ENCODE results near the gene SLIT3.

SLIT3 gene

GRCh38 chr5:169074839-169075238 lies 226.1 kb downstream of the SLIT3 start:
- TF ChIP-seq PKNOX1 (IDR thresholded peaks at IDR 0.05): peak; percentile 39
- no peak for TF ChIP-seq TARDBP (IDR thresholded peaks at IDR 0.05)
- POLR2A ChIA-PET: no interaction called here
- no peak for DNase-seq (ENCODE audit: extremely low spot score)
- CTCF ChIA-PET: no interaction called here

GRCh38 chr5:169072233-169072632 lies 228.7 kb downstream of the SLIT3 start:
- CTCF ChIA-PET: no interaction called here
- POLR2A ChIA-PET: no interaction called here
- DNase-seq (ENCODE audit: extremely low spot score): no peak
- TF ChIP-seq FOXM1 (IDR thresholded peaks at IDR 0.05; ENCODE audit: borderline replicate concordance): no peak
- TF ChIP-seq ARNT (IDR thresholded peaks at IDR 0.05): no peak
- no peak for TF ChIP-seq SP1 (IDR thresholded peaks at IDR 0.05)
- TF ChIP-seq ZNF384 (IDR thresholded peaks at IDR 0.05): no peak
- TF ChIP-seq TARDBP (IDR thresholded peaks at IDR 0.05): no peak
- TF ChIP-seq NFRKB (IDR thresholded peaks at IDR 0.05): no peak
- TF ChIP-seq PKNOX1 (IDR thresholded peaks at IDR 0.05): no peak
- no peak for TF ChIP-seq SUZ12 (IDR thresholded peaks at IDR 0.05)
- no peak for TF ChIP-seq LEF1 (IDR thresholded peaks at IDR 0.05; ENCODE audit: borderline replicate concordance)
- TF ChIP-seq FOXA1 (IDR thresholded peaks at IDR 0.05): no peak
- no peak for TF ChIP-seq HDGF (IDR thresholded peaks at IDR 0.05; ENCODE audit: borderline replicate concordance)
- TF ChIP-seq FOXK2 (IDR thresholded peaks at IDR 0.05): no peak
- TF ChIP-seq ELF4 (IDR thresholded peaks at IDR 0.05): no peak
- no peak for TF ChIP-seq L3MBTL2 (conservative IDR thresholded peaks at IDR 0.05)
- no peak for TF ChIP-seq BHLHE40 (IDR thresholded peaks at IDR 0.05; ENCODE audit: borderline replicate concordance)
- no peak for TF ChIP-seq CTBP1 (IDR thresholded peaks at IDR 0.05; ENCODE audit: borderline replicate concordance)

GRCh38 chr5:169070413-169070812 lies 230.5 kb downstream of the SLIT3 start:
- TF ChIP-seq ARNT (IDR thresholded peaks at IDR 0.05): no peak
- no peak for TF ChIP-seq FOXA1 (IDR thresholded peaks at IDR 0.05)
- no peak for TF ChIP-seq L3MBTL2 (conservative IDR thresholded peaks at IDR 0.05)
- TF ChIP-seq TARDBP (IDR thresholded peaks at IDR 0.05): no peak
- no peak for TF ChIP-seq HDGF (IDR thresholded peaks at IDR 0.05; ENCODE audit: borderline replicate concordance)
- no peak for TF ChIP-seq LEF1 (IDR thresholded peaks at IDR 0.05; ENCODE audit: borderline replicate concordance)
- no peak for TF ChIP-seq SP1 (IDR thresholded peaks at IDR 0.05)
- no peak for TF ChIP-seq SUZ12 (IDR thresholded peaks at IDR 0.05)
- no peak for TF ChIP-seq BHLHE40 (IDR thresholded peaks at IDR 0.05; ENCODE audit: borderline replicate concordance)
- no peak for TF ChIP-seq FOXM1 (IDR thresholded peaks at IDR 0.05; ENCODE audit: borderline replicate concordance)
- TF ChIP-seq CTBP1 (IDR thresholded peaks at IDR 0.05; ENCODE audit: borderline replicate concordance): no peak
- TF ChIP-seq FOXK2 (IDR thresholded peaks at IDR 0.05): no peak
- ChIA-PET CTCF (no interaction called here), POLR2A (no interaction called here)
- DNase-seq (ENCODE audit: extremely low spot score): no peak

- no peak for TF ChIP-seq FOXK2 (IDR thresholded peaks at IDR 0.05)
- TF ChIP-seq SUZ12 (IDR thresholded peaks at IDR 0.05): no peak
- no peak for TF ChIP-seq NFRKB (IDR thresholded peaks at IDR 0.05)
- no peak for TF ChIP-seq L3MBTL2 (conservative IDR thresholded peaks at IDR 0.05)
- TF ChIP-seq FOXM1 (IDR thresholded peaks at IDR 0.05; ENCODE audit: borderline replicate concordance): no peak
- TF ChIP-seq ELF4 (IDR thresholded peaks at IDR 0.05): no peak
- no peak for TF ChIP-seq CTBP1 (IDR thresholded peaks at IDR 0.05; ENCODE audit: borderline replicate concordance)
- no peak for TF ChIP-seq BHLHE40 (IDR thresholded peaks at IDR 0.05; ENCODE audit: borderline replicate concordance)
- TF ChIP-seq HDGF (IDR thresholded peaks at IDR 0.05; ENCODE audit: borderline replicate concordance): no peak
- TF ChIP-seq LEF1 (IDR thresholded peaks at IDR 0.05; ENCODE audit: borderline replicate concordance): no peak
- no peak for TF ChIP-seq ZNF384 (IDR thresholded peaks at IDR 0.05)
- TF ChIP-seq SP1 (IDR thresholded peaks at IDR 0.05): no peak
- no peak for TF ChIP-seq PKNOX1 (IDR thresholded peaks at IDR 0.05)
- ChIA-PET POLR2A (no interaction called here), CTCF (no interaction called here)
- DNase-seq (ENCODE audit: extremely low spot score): no peak
Observed at GRCh38 chr5:169067751-169068173, 233.2 kb downstream of the SLIT3 start.

- no peak for TF ChIP-seq ZNF384 (IDR thresholded peaks at IDR 0.05)
- TF ChIP-seq SP1 (IDR thresholded peaks at IDR 0.05): no peak
Observed at GRCh38 chr5:169065400-169065799, 235.5 kb downstream of the SLIT3 start.

GRCh38 chr5:169064093-169064492 lies 236.8 kb downstream of the SLIT3 start:
- TF ChIP-seq SUZ12 (IDR thresholded peaks at IDR 0.05) (no peak), ZNF384 (IDR thresholded peaks at IDR 0.05) (no peak), HDGF (IDR thresholded peaks at IDR 0.05; ENCODE audit: borderline replicate concordance) (no peak), BHLHE40 (IDR thresholded peaks at IDR 0.05; ENCODE audit: borderline replicate concordance) (no peak), CTBP1 (IDR thresholded peaks at IDR 0.05; ENCODE audit: borderline replicate concordance) (no peak), ARNT (IDR thresholded peaks at IDR 0.05) (no peak)
- ChIA-PET POLR2A (no interaction called here), CTCF (no interaction called here)
- no peak for DNase-seq (ENCODE audit: extremely low spot score)

More at GRCh38 chr5:169065400-169065799, 235.5 kb downstream of the SLIT3 start:
- ChIA-PET CTCF (interaction anchor here (0.5 kb wide), 1 partner anchor 12 kb away, joined by 4 read pairs; no protein-coding TSS in a partner anchor), POLR2A (no interaction called here)
- no peak for DNase-seq (ENCODE audit: extremely low spot score)

- CTCF ChIA-PET: no interaction called here
- DNase-seq (ENCODE audit: extremely low spot score): no peak
- POLR2A ChIA-PET: no interaction called here
- TF ChIP-seq PKNOX1 (IDR thresholded peaks at IDR 0.05): peak; percentile 62
- no peak for TF ChIP-seq CTBP1 (IDR thresholded peaks at IDR 0.05; ENCODE audit: borderline replicate concordance)
Observed at GRCh38 chr5:169063316-169063953, 237.5 kb downstream of the SLIT3 start.
